NCI-H82 treated with DMSO at 0.1 percent for 48 hours (cell line): Measurements from ENCODE around the gene GATAD2A.
"Not testable (repeated sequence)": the region's sequence is repeated elsewhere in the genome, so short reads cannot be mapped to it uniquely, and the experiment has no call there.

Experiments
- DNase-seq: peaks from one replicate; lab custom pipeline; 2025; ENCODE audit not compliant: unreplicated experiment; lab: John Stamatoyannopoulos, UW

GATAD2A gene, protein sequence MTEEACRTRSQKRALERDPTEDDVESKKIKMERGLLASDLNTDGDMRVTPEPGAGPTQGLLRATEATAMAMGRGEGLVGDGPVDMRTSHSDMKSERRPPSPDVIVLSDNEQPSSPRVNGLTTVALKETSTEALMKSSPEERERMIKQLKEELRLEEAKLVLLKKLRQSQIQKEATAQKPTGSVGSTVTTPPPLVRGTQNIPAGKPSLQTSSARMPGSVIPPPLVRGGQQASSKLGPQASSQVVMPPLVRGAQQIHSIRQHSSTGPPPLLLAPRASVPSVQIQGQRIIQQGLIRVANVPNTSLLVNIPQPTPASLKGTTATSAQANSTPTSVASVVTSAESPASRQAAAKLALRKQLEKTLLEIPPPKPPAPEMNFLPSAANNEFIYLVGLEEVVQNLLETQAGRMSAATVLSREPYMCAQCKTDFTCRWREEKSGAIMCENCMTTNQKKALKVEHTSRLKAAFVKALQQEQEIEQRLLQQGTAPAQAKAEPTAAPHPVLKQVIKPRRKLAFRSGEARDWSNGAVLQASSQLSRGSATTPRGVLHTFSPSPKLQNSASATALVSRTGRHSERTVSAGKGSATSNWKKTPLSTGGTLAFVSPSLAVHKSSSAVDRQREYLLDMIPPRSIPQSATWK

GRCh38 chr19:19404879-19405860, at the start of gene GATAD2A:
Gene GATAD2A, plus strand, starts transcription at chr19:19405675. Its CDS starts 59,671 bp downstream, at chr19:19465346.
- peak; percentile 69 for DNase-seq

DNA sequence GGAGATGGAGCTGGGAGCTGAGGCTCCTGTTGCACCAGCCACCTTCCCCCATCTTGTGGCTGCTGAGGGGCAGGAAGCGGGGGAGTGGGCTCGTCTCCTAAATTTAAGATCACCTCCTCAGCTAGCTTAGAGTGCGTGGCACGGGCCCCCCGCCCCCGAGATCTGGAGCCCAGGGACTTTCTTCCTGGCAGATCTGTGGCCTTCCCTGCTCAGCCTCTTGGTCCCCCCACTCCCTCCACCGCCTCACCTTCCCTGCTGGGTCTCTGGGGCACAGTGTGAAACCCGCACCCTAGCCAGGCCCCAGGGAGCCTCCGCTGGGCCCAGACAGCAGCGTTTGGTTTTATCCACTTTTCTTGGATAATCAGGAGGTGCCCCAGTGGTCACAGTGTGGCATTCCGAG, 49.0 kb upstream of the GATAD2A start:
- no peak for DNase-seq

GRCh38 chr19:19356901-19357566, 48.4 kb upstream of the GATAD2A start:
- DNase-seq: no peak

- DNase-seq: peak; percentile 96
These were observed 44.3 kb upstream of the GATAD2A start for GRCh38 chr19:19361075-19361594.

DNA sequence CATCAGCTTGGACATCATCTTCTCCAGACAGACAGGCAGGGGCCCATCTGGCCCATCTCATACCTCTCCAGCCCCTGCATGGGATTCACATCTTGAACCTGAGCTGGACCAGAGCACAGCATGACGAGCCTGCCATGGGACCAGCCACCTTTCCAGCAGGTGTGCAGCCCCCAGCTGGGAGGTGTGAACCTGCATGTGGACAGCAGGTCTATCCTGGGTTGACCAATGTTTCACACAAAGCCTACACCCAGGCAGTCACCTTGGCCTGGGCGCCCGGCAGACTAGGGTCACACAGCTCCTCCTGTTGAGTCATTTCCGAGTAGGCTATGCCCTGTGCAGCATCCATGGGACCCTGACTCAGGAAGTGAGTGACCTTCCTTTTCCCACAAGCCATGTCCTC, 43.4 kb upstream of the GATAD2A start:
- no peak for DNase-seq

- DNase-seq: peak; percentile 84
These were observed 38.8 kb upstream of the GATAD2A start for GRCh38 chr19:19366434-19367396.

DNA sequence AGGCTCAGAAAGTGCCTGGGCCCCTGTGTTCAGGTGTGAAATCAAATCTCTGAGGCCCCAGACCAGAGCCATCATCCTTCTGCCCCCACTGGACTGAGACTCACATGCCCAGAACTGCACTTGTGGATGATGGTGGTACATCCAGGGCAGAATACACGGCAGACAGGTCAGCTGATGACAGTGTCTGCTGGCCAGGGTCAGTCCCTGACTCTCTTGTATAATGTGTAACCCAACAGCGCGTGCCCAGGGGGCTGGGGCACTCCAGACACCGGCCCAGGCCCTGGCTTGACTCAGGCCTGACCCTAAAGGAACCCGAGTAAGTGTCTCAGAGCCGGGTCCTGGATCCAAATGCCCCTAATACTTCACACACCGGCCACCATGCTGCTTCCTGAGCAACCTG, 37.4 kb upstream of the GATAD2A start:
- DNase-seq: no peak

- no peak for DNase-seq
These were observed 34.4 kb upstream of the GATAD2A start for GRCh38 chr19:19371059-19371458.

GRCh38 chr19:19372656-19373416, 32.6 kb upstream of the GATAD2A start:
- DNase-seq: peak; percentile 36

DNA sequence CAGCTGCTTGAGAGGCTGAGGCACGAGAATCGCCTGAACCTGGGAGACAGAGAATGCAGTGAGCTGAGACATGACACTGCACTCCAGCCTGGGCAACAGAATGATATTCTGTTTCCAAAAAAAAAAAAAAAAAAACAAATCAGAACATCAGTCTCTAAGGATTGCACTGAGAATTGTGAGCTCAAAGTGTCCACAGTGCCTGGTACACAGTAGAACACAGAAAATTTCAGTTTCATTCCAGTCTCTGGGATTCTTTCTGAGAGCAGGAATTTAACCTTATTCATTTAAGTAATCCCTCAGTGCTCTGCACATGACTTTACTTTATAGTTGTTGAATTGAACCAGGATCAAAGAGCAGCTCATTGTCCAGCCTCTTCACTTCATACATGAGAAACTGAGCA, 25.9 kb upstream of the GATAD2A start:
- DNase-seq: no peak

- DNase-seq: not testable (repeated sequence)
These were observed 25.2 kb upstream of the GATAD2A start for GRCh38 chr19:19380316-19380715.

DNA sequence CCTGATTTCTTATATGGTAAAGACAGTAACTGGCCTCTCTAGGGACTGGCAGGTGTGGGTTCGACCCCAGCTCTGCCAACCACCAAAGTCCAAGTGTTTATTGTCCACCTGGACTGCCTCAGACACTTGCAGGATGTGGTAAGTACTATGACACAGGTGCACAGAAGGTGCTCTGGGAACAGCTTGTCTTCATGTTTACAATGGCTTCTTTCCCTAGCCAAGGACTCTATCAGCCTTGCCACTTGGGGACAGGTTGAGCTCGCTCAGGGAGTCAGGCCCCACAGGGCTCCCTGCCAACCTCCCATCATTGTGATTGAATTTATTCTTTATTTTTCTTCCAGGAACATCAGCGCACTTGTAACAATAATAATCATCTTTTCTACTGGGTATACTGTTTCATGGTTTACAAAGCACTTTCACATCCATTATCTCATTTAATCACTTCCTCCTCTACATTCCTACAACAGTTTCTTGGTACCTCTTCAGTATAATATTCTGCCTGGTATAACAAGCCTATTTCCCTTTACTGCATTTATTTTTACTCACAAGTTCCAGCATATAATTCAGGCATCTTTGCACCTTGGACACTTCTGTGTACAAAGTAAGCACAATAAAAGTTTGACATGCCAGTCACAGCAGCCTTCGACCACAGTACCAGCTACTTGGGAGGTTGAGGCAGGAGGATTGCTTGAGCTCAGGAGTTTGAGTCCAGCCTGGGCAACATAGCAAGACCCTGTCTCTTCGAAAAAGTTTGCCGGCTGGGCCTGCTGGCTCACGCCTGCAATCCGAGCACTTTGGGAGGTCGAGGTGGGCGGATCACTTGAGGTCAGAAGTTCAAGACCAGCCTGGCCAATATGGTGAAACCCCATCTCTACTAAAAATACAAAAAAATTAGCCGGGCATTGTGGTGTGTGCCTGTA, 24.2 kb upstream of the GATAD2A start:
- DNase-seq: no peak

DNA sequence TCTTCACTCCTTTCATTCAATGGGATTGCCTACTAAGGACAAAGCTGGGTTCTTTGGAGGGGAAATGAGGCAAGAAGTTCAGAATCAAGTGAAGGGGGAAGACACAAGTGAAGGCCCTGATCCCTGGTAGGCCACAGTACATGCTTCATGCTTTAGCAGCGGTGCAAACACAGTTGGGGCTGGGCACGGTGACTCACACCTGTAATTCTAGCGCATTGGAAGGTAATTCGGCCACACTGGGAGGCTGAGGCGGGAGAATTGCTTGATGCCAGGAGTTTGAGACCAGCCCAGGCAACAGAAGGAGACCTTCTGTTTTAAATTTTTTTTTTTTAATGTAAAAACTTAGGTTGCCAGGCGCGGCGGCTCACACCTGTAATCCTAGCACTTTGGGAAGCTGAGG, 23.4 kb upstream of the GATAD2A start:
- DNase-seq: no peak

- no peak for DNase-seq
These were observed 21.0 kb upstream of the GATAD2A start for GRCh38 chr19:19384486-19384885.

DNA sequence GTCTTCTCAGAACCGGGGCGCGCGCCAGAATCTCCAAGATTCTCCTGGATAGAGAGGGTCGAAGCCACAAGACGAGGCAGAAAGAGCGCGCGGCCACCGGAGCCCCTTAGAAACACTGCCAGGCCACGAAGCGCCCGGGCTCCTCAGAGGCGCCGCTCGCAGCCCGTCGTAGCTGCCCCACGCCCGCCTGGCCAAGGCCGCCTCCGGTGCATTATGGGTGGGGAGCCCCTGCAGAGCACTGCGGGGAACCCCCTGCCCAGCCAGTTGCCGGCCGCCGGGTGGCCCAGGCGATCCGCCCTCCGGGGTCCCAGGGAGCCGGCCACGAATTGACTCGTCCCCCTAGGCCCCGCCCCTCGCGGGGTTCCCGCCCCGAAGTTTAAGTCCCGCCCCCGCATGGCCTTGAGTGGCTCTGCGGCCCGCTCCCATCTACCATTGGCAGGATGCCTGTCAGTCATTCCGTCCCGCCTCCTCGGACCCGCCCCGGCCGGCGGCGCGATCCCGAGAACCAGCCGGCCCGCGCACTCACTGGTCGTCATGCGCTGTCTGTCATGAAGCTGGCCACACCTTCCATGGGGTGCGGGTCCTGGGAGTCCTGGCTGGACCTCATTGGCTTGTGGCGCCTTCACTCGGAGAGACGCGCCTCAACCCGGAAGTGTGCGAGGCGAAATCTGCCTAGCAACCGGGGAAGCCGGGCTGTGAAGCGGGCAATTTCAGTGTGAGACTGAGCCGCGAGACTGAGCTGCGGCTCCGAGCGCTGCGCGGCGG, 20.2 kb upstream of the GATAD2A start:
- DNase-seq: peak; percentile 98

- no peak for DNase-seq
These were observed 19.3 kb upstream of the GATAD2A start for GRCh38 chr19:19385896-19386869.
